ENCODE measurements around the gene EFNA3. TPM values are rescaled to one million over a fixed set of nuclear protein-coding genes. Genes with fewer than 3 reads are reported as not detected.

EFNA3 gene
- polyA plus RNA-seq, 1 donor from 2014 or later, result 12.2 TPM

- Histone ChIP-seq H3K9ac (ENCODE audit: low read length) (peak overlapping the region; percentile 99), H3K9me2 (ENCODE audit: insufficient read depth, low read length) (no peaks in the 10 kb centered on the region), H3K9me3 (ENCODE audit: low read length) (no peaks in the 10 kb centered on the region), H3K27me3 (ENCODE audit: insufficient read depth, low read depth, low read length) (no peaks in the 10 kb centered on the region), H2AFZ (ENCODE audit: low read depth, low read length) (peak overlapping the region; percentile 45), H3K27ac (ENCODE audit: low read length) (peak overlapping the region; percentile 96), H3K4me3 (ENCODE audit: low read length) (peak overlapping the region; percentile 99), H3F3A (ENCODE audit: insufficient read depth, low read length, poor library complexity, severe bottlenecking) (peaks cover 7% of the 10 kb centered on the region), H3K4me2 (ENCODE audit: low read length) (peak overlapping the region; percentile 82), H3K79me2 (replicated peaks; ENCODE audit: insufficient read depth, low read length) (peaks cover 27% of the 10 kb centered on the region), H4K20me1 (ENCODE audit: insufficient read depth) (peaks cover 33% of the 10 kb centered on the region), H3K36me3 (ENCODE audit: insufficient read depth, low read length) (no peaks in the 10 kb centered on the region)
- TF ChIP-seq RAD21 (conservative IDR thresholded peaks at IDR 0.05) (peak; percentile 17), CTCF (IDR thresholded peaks at IDR 0.05; ENCODE audit: poor library complexity, severe bottlenecking) (no peak), MXI1 (conservative IDR thresholded peaks at IDR 0.05; ENCODE audit: poor library complexity, severe bottlenecking) (peak; percentile 77), SMC3 (conservative IDR thresholded peaks at IDR 0.05; ENCODE audit: poor library complexity) (no peak), EZH2 (IDR thresholded peaks at IDR 0.05; ENCODE audit: borderline replicate concordance, insufficient read depth, low read length, poor library complexity, severe bottlenecking) (no peak), EP300 (conservative IDR thresholded peaks at IDR 0.05; ENCODE audit: poor library complexity, severe bottlenecking) (peak; percentile 50), TAF1 (IDR thresholded peaks at IDR 0.05; ENCODE audit: low read depth) (peak; percentile 80), POLR2AphosphoS5 (IDR thresholded peaks at IDR 0.05) (peak; percentile 93), REST (IDR thresholded peaks at IDR 0.05; ENCODE audit: borderline replicate concordance) (peak; percentile 86)
These were observed 1.9 kb downstream of the EFNA3 start for GRCh38 chr1:155080312-155081228.

- Histone ChIP-seq H3K36me3 (ENCODE audit: insufficient read depth, low read length) (no peaks in the 10 kb centered on the region), H3F3A (ENCODE audit: insufficient read depth, low read length, poor library complexity, severe bottlenecking) (peaks cover 7% of the 10 kb centered on the region), H3K4me2 (ENCODE audit: low read length) (peak overlapping the region; percentile 82), H3K79me2 (replicated peaks; ENCODE audit: insufficient read depth, low read length) (peaks cover 27% of the 10 kb centered on the region), H3K27me3 (ENCODE audit: insufficient read depth, low read depth, low read length) (no peaks in the 10 kb centered on the region), H3K9me2 (ENCODE audit: insufficient read depth, low read length) (no peaks in the 10 kb centered on the region), H3K9me3 (ENCODE audit: low read length) (no peaks in the 10 kb centered on the region), H2AFZ (ENCODE audit: low read depth, low read length) (no peak overlapping the region), H3K27ac (ENCODE audit: low read length) (peak overlapping the region; percentile 96), H4K20me1 (ENCODE audit: insufficient read depth) (peaks cover 33% of the 10 kb centered on the region), H3K9ac (ENCODE audit: low read length) (peak overlapping the region; percentile 99), H3K4me3 (ENCODE audit: low read length) (peak overlapping the region; percentile 99)
- no peak for TF ChIP-seq RAD21 (conservative IDR thresholded peaks at IDR 0.05)
- TF ChIP-seq TAF1 (IDR thresholded peaks at IDR 0.05; ENCODE audit: low read depth), result no peak
- no peak for TF ChIP-seq EZH2 (IDR thresholded peaks at IDR 0.05; ENCODE audit: borderline replicate concordance, insufficient read depth, low read length, poor library complexity, severe bottlenecking)
- peak; percentile 34 for TF ChIP-seq POLR2AphosphoS5 (IDR thresholded peaks at IDR 0.05)
- TF ChIP-seq REST (IDR thresholded peaks at IDR 0.05; ENCODE audit: borderline replicate concordance), result no peak
- TF ChIP-seq SMC3 (conservative IDR thresholded peaks at IDR 0.05; ENCODE audit: poor library complexity), result no peak
- peak; percentile 68 for TF ChIP-seq MXI1 (conservative IDR thresholded peaks at IDR 0.05; ENCODE audit: poor library complexity, severe bottlenecking)
- TF ChIP-seq EP300 (conservative IDR thresholded peaks at IDR 0.05; ENCODE audit: poor library complexity, severe bottlenecking), result no peak
- TF ChIP-seq CTCF (IDR thresholded peaks at IDR 0.05; ENCODE audit: poor library complexity, severe bottlenecking), result no peak
These were observed 3.0 kb downstream of the EFNA3 start for GRCh38 chr1:155081472-155082300.

Data from neural cell (in vitro differentiated cells).